HG03064 (cell line): ENCODE results near the gene RRP12.

Experiments used
- ATAC-seq: cut with Tn5 transposase; IDR thresholded peaks from one replicate; pipeline ENCODE4 v1.9.1; 2021; ENCODE audit warnings: low read depth; ENCODE audit not compliant: unreplicated experiment

The RRP12 gene

DNA sequence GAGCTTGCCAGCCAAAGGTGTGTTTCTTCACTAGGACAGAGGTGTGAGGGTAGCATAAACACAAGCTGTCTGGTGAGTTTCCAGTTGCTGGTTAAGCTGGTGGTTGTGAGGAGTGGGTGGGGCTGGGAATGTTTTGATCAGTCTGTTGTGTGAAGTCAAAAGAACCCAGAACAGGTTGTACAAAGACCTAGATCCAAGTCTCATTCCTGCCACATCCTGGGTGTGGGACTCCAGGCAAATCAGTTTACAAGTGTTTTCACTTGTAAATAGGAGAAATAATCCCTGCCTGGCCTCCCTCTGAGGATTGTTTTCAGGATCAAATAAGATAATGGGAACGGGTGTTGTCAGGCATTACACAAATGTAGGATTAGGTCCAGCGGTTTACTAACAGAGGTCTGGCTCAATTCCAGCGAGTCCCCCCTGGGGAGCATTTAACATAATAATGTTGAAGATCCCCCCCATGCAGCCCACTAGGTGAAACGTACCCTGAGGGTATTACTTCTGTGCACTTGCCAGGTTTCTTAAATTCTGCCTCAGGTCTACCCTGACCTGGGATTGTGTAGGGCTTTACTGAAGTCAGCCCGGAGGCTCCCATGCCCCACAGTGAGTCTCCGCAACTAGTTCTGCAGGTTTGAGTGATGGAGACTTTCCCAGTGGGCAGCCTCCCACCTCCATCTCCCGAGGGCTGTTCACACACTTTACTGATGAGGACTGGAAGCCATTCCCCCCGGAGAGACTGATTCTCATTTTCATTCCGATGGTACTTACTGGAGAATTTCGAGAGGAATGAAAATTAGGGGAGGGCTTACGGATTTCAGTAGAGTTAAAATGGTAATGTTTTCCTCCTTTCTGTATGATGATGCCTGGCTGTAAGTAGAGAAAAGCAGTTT lies 64.0 kb downstream of the RRP12 start:
- ATAC-seq, result no peak

DNA sequence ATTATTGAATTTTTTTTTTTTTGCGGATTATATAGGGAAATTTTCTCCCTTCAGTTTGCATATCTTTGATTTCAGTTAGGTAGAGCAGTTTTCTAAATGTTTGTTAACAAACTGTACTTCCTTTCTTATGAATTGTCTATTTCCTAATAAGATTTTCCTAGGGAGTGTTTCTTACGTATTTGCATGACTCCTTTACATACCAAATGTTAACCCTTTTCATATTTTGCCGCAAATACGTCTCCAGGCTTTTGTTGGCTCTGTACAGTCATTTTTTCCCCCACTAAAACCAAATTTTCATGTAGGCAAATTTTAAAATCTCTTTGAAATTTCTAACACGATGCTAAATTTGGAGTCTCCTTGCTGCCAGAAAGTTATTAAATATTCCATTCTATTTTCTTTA lies 64.7 kb downstream of the RRP12 start:
- ATAC-seq, result no peak

DNA sequence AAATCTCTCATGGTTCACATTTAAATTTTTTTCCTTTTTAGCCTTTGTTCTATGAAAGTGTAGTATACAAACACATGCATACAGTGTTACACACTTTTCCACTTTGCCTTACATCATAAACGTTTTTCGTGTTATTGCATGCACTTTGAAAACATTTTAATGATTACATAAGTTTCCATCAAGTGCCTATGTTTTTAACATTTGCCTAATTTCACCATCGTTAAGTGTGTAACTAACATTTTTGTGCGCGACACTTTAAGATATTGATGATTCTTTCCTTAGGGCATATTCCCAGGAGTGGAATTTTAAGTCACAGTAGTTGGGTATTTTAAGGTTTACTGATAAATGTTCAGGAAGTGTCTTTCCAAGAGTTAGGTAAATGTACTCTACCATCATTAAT lies 65.1 kb downstream of the RRP12 start:
- ATAC-seq, result no peak

DNA sequence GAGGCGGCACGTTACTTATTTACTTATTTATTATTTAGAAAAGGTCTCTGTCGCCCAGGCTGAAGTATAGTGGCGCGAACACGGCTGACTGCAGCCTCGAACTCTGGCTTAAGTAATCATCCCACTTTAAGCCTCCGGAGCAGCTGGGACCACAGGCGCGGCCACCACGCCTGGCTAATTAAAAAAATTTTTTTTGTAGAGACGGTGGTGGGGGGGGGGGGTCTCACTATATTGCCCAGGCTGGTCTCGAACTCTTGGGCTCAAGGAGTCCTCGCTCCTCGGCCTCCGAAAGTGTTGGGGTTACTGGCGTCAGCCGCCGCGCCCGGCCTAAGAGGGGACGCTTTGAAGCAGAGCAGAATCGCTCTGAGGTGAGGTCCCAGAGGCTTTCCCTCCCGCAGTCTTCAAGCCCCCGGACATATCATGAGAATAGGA lies 65.9 kb downstream of the RRP12 start:
- ATAC-seq, result no peak

DNA sequence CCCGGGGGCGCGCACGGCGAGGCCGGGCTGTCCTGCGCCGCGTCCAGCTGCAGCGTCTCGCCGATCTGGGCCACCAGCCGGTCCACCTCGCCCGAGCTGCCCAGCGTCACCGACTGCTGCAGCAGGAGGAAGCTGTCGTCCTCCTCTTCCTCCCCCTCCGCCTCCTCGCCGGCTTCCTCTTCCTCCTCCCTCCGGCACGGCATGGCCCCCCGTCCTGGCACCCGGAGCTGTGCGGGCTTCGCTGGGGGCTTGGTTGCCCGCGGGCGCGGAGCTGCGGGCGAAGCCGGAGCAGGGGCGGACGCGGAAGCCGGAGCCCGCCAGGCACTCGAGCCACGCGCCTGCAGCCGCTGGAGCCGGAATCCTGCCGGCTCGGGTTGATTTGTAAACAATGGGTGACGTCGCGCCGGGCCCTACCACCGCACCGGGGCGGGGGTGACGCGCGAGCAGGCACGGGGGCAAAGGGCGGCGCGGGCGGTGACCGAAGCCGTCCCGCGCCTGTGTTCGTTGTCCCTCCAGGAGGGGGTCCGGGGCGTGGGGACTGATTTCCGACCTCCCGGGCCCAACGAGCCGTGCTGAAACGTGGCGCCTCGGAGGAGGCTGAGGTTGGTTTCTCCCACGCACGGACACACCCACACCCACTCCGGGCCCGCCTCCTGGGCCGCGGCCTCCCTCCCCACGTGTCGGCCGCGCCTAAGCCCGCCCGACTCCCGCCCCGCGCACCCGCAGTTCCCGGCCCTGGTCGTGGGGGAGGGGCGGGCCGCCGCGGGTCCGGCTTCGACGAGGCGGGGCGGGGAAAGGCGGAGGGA lies 66.6 kb downstream of the RRP12 start, which contains the start of gene FRAT2:
TSS of gene FRAT2 (minus strand) at position 360 of the 806 bp plus-strand sequence. CDS start at position 203, 157 bp downstream.
- peak; percentile 77 for ATAC-seq

DNA sequence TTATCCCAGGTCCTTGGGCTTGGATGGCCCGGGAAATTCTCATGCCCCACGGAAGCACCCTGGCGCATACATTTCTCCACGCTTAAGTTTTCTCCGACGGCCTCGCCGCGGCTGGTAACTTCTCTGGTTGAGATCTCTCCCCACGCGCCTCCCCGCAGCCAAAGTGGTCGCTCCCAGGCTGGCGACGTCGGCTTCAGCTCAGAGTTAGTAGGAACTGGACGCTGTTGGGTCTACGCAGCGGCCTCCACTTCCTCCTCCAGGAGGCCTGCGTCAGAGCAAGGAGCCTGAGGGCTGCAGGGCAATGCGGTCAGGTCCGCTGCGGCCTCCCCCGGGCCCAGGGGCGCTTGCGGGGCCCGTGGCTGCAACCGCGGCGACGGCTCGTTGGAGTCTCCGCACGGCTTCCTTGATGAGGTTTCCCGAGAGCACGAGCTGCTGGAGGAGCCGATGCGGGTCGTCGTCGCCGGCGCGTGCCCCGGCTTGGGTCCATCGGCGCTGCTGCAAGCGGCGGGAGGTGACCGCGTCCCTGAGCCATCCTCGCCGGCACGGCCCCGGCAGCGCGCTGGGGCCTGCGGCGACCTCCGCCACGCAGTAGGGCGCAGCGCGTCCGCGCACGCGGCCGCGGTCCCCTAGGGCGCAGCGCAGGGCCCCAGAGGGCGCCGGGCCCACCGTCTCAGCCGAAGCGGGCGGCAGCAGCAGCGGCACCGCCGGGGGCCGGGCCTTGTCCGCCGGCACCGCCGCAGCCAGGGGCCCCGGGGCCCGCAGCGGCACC lies 67.4 kb downstream of the RRP12 start:
- ATAC-seq, result peak; percentile 16

DNA sequence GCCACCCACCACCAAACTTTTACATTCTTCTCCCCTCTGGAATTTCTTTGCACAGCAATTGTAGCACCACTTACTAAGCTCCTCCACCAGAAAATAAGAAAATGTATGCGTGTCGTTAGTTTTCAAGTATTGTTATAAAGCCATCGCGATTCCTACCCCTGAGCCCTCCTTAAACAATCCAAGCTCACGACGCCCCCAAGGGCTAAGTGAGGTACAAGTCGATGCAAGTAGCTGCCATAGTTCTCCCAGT lies 67.9 kb downstream of the RRP12 start:
- ATAC-seq, result no peak

DNA sequence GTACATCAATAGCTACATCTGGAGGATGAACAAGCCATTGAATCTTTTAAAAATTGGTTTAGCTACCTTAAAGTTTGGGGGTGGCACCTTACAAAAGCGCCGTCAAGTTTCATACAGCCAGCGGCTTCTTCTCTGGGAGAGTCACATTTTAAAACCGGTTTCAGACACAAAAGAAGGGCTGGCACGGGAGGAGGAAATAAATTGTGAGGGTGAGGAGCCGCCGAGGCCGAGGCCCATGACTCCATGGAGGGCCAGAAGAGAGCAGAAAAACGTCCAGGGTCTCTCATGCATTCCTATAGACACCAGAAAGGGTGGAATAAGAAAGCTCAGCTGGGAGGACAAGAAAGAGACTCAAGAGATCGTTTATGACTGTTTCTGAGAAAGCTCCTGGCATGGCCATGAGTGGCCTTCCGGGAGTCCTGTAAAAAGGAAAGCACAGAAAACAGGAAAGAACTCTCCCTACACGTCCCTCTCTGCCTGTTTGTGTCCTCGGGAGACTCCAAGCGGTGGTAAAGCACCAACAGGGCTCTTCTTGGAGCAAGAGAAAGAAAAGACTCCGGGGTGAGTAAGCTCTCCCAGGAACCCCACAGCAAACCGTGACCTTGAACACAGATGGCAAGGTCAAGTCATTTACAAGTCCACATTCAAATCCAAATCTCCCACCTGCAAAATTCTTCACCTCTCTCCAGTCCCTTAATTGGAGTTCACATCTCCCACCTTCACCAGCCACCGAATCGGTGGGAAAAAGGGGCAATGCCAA lies 68.4 kb downstream of the RRP12 start:
- ATAC-seq, result no peak

DNA sequence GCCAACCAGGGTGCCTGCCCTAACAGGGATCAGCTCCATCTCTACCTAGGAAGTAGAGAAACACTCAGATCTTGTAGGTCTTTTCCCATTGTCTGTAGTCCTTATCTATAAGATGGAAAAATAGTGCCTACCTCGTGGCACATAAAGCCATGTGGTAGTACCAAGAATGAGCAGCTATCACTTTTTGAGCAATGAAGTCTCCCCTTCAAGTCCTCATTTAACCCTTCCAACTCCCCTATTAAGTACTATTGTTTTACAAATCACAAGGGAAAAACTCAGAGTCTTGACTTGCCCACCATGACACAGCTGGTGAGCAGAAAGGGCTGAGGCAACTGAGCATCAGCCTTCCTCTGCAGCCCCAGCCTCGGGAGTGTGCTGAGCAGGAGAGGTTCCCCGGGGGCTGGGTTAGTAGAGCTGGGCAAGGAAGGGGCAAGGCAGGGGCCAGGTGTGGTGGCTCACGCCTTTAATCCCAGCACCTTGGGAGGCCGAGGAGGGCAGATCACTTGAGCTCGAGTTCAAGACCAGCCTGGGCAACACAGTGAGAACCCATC lies 69.9 kb downstream of the RRP12 start:
- no peak for ATAC-seq

DNA sequence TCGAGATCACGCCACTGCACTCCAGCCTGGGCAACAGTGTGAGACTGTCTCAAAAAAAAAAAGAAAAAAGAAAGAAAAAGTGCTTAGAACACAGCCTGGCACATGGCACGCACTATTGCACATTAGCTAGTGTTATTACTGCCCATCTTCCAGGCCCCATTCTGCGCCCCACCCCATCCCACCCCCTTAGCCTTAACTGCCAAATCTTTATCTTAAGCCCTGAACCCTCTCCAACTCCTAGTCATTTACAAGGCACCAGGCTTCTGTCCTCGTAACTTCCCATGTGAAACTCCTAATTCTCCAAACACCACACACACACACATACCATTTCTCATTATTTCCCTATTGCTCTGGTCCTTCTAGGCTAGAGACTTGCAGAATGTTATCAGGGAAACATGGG lies 71.4 kb downstream of the RRP12 start:
- no peak for ATAC-seq

DNA sequence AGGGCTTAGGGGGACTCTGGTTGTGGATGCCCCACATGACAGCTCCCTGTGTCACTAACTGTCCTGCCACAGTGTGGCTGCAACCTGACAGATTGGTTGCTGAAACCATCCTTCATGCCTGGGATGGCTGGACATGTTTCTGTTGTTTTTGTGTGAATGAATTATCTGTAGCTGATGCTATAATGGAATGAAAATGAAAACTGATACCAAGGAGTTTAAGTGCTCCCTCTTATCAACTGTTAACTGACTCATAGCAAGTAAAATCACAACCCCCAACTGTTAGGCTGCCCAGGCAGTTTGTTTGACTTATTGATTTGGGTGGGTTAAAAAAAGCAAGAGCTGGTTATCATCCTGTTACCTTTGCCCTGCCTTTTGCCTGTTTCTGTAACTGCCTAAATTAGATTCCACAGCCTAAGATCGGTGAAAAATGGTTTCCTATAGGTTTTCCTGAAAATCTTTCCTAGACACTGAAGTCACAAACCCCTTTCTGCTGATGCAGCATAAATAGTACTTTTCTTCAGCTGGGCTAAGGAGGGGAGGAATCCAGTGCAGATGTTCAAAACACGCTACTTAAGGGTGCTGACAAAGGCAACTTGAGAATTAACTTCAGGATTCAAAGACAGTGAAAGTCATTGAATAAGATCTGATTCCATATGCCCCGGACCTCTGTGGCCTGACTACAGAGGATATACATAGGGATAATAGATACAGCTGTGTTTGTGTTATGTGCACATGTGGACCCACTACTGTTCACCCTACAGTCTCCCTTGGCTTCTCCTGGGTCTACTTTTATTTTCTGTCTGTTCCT lies 72.3 kb downstream of the RRP12 start:
- ATAC-seq, result no peak

DNA sequence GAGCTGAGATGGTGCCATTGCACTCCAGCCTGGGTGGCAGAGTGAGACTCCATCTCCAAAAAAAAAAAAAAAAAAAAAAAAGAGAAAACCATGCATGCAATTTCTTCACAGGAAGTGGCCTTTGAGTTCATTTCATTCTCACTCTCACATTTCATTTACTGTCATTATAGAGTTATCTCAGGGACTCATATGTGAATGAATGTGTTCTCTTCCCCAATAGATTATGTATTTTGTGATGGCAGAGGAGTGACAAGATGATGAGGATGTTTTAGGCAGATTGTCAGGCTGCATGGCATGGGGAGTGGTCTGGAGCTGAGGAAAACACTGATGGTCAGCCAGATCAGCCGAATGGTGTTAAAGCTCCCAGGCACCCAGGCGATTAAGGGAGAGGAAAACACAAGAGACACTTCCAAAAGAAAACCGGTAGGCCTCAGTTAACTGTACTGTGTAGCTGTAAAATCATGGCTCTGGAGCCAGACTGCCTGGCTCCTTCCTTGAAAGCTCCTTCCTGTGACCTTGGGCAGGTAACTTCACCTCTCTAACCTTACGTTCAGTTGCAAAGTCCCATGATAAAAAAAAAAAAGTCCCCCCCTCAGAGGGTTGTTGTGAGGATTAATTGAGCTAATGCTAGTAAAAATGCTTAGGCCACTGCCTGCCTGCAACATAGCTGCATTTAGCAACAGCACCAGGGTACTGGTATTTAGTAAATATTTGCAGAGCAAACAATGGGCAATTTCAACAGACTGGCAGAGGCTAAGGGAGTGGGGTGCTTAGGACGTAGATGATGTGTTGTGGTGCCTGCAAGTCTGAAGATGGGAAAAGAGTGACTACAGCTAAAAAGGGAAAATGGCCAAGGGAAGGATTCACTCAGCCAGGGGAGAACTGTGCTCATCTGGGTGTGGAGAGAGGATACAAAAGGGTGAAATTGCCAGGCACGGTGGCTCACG lies 73.5 kb downstream of the RRP12 start:
- ATAC-seq, result no peak

DNA sequence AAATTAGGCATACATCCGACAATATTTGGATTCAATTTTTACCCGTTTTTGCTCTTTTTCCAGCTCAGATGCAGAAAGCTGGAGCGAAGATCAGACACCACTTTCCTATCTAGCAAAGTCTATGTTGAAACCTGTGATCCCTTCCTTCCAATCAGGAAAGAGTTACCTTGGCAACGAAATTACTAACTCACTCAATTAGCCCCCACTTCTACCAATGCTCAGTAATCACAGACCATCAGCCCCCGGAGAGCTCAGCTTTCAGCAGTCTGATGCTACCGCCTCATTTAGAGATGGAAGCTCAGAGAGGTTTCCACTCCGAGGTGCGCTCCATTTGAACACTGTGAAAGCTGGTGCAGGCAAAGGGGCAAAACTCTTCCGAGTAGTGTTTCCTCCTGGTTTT lies 75.4 kb downstream of the RRP12 start:
- ATAC-seq, result no peak

DNA sequence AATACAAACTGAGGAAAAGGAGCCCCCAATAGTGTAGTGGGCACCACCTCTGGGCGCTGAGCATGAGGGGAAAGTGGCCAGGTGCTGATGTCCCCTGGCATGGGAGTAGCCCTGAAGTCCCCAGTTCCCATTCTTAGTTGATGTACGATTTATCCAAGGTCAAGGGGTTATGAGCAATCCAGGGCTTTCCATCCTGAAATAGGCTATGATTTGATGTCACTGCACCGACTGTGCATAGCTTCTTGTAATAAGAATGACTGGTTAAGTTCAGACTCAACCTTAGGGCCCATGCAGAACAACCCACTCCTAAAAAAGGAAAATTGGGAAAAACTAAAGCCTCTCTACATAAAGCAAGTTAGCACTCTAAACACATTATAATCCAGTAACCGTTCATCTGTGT lies 77.6 kb downstream of the RRP12 start:
- ATAC-seq, result no peak

DNA sequence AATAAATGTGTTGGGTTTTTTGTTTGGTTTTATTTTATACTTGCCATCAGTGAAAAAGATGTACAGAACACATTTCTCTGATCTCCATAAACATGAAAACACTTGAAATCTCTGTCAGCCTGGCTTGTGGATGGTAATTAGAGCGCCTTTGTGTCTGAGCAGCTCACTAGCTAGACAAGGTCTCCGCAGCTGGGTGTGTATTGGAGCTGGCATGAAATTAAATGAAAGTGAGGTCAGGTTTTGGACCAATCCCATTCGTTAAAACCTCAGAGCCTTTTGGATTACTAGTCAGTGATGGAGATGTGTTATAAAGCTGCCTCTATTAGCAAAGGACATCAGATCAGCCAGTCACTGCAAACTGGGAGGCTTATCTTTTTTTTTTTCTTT lies 79.3 kb downstream of the RRP12 start:
- ATAC-seq, result no peak

DNA sequence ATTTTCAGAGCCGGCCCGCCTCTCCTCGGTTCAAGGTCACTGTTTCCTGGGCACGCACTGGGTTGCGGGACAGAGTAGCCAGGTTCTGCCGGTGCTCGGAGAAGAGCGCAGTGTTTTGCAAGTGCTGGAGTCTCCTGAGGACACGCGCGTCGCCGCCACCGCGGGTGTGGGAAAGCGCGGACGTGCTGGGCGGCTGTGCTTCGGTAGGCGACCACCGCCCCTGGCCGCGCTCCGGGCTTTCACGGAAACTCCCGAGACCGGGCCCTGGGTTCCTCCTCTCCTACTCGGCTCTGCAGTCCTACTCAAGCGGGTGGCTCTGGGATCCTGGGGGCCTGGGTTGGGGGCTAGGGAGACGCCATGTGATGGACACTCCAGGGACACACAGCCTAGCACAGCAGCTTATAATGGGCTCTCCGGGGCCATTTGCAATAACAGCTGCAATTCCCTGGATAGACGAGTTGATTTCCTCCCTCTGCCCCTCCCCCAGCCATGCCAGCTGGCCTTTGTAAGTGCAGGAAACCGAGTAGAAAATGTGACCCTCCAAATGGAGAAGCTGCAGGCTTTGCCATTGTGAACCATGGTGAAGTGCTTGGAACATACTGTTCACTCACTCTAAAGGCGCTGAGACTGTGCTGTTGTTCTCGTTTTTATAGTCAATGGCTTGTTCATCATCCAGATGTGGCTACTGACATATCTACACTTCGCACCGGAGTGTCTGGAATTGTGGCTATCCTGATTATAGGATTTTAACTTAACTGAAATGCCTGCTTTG lies 79.9 kb downstream of the RRP12 start:
- ATAC-seq, result no peak

DNA sequence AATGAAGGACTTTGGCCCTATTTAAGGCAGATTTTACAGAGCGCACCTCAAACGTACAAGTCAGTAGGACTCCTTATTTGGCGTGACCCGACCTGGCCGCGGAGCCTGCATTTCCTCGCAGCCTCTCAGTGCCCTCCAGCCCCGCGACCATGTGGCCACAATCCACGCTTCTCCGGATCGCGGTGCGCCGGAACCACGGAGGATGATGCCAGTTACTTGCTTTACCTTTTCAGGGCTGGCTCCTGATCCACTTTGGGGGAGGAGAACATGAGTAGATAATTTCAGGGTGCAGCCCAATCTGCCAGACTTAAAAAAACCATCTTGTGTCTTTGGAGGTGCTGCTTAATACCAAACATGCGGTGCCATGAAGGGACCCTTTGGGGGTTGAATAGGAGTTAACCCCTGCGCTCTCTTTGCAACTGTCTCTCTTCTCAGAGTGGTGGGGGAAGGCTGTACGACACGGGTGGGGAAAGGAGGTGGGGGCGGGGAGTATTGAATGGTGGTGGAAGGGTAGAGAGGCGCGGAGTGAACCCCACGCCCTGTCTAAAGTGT lies 80.6 kb downstream of the RRP12 start:
- ATAC-seq, result no peak
